ENCODE measurements around the gene ELAC1. TPM values are rescaled to one million over a fixed set of nuclear protein-coding genes. Genes with fewer than 3 reads are reported as not detected.

ELAC1 gene
- total RNA-seq, 4 donors from 2014 or later: 1.6 to 8.9 (median 6.0) TPM

- H3K27me3 ChIP-seq: no peaks in the 10 kb centered on the region
- no peak for DNase-seq
- H3K9me3 ChIP-seq: no peaks in the 10 kb centered on the region
- WGBS, 2 donors: 22 to 26% methylated on average over 5 of the region's 5 CpGs
- TF ChIP-seq POLR2A (IDR thresholded peaks at IDR 0.05) (no peak), CTCF (IDR thresholded peaks at IDR 0.05) (no peak)
- peak overlapping the region in 3 of 4 donors; percentile 79 to 88 (median 80) for H3K4me3 ChIP-seq
- peaks cover 26 to 83% (median 47%) of the 10 kb centered on the region in 3 donors for H3K4me1 ChIP-seq
- H3K27ac ChIP-seq: peak overlapping the region in 2 of 4 donors; percentile 98 to 100
- peaks cover 0 to 15% (median 0%) of the 10 kb centered on the region in 3 donors for H3K36me3 ChIP-seq
- intact Hi-C loops (cut with DNase I): no loop called here
Observed at GRCh38 chr18:51032193-51032592, 64.4 kb downstream of the ELAC1 start.

- WGBS, 2 donors: 33 to 45% methylated on average over 2 of the region's 2 CpGs
- no peak overlapping the region for H3K27ac ChIP-seq
- H3K36me3 ChIP-seq: peaks cover 0 to 15% (median 0%) of the 10 kb centered on the region in 3 donors
- H3K27me3 ChIP-seq: no peaks in the 10 kb centered on the region
- DNase-seq: no peak
- peaks cover 35 to 100% (median 58%) of the 10 kb centered on the region in 3 donors for H3K4me1 ChIP-seq
- intact Hi-C loops (cut with DNase I): no loop called here
- no peaks in the 10 kb centered on the region for H3K9me3 ChIP-seq
- no peak overlapping the region for H3K4me3 ChIP-seq
- TF ChIP-seq POLR2A (IDR thresholded peaks at IDR 0.05) (no peak), CTCF (IDR thresholded peaks at IDR 0.05) (no peak)
Observed at GRCh38 chr18:51037230-51037629, 69.4 kb downstream of the ELAC1 start.

Small RNA genes within 50 kb of the gene (small RNA-seq; reads per million reads assigned to genes)
- gene RF00019: 0 reads per million in 4 donors

Other genes with a start within 250 kb of the ELAC1 start
- gene MRO, start 148.0 kb upstream of the ELAC1 start, total RNA-seq: 1 to 10 TPM in 1 of 4 donors, under 1 TPM in 3; 0.13 to 1.7 (median 0.83) TPM
- gene ME2, start 88.9 kb upstream of the ELAC1 start, total RNA-seq: 10 to 100 TPM; 18.5 to 32.2 (median 25.5) TPM
- gene SMAD4, start 62.2 kb downstream of the ELAC1 start, total RNA-seq: 10 to 100 TPM; 32.9 to 84.5 (median 49.3) TPM
- gene MEX3C, start 229.6 kb downstream of the ELAC1 start, total RNA-seq: 10 to 100 TPM; 13.5 to 26.5 (median 21.4) TPM

Data from esophagus squamous epithelium (tissue), 5 donors.